Measurements from ENCODE around the gene RFESD.

DNA sequence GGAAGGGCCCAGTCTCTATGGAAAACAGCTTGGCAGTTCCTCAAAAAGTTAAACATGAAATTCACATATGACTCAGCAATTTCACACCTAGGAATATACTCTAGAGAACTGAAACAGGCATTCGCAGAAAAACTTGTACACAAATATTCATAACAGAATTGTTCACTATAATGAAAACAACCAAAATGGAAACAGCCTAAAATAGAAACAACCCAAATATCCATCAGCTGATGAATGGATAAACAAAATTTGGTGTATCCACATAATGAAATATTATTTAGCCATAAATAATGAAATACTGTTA, 31.5 kb upstream of the RFESD start:
- TF ChIP-seq POLR2AphosphoS5 (IDR thresholded peaks at IDR 0.05; ENCODE audit: borderline replicate concordance, low read depth, low read length) (no peak), EZH2 (IDR thresholded peaks at IDR 0.05) (no peak)

Data from SK-N-MC (cell line).